ENCODE data around the gene NOP16.
"Not testable (repeated sequence)": the region's sequence is repeated elsewhere in the genome, so short reads cannot be mapped to it uniquely, and the experiment has no call there.

Gene NOP16

DNA sequence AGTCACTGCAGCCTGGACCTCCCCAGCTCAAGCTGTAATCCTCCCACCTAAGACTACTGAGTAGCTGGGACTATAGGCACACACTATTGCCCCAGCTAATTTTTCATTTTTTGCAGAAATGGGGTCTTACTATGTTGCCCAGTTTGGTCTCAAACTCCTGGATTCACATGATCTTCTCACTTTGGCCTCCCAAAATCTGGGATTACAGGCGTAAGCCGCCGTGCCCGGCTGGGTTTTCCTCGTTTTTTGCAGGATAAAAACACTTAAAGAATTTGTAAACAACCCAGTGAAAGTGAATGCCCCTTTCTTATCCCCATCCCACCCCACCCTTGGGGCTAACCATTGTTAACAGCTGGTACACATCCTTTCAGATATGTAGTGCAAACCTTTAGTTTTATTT is 20.2 kb upstream of the NOP16 start:
- DNase-seq = no peak

- DNase-seq = not testable (repeated sequence)
Measured at GRCh38 chr5:176408252-176408573, 19.8 kb upstream of the NOP16 start.

DNA sequence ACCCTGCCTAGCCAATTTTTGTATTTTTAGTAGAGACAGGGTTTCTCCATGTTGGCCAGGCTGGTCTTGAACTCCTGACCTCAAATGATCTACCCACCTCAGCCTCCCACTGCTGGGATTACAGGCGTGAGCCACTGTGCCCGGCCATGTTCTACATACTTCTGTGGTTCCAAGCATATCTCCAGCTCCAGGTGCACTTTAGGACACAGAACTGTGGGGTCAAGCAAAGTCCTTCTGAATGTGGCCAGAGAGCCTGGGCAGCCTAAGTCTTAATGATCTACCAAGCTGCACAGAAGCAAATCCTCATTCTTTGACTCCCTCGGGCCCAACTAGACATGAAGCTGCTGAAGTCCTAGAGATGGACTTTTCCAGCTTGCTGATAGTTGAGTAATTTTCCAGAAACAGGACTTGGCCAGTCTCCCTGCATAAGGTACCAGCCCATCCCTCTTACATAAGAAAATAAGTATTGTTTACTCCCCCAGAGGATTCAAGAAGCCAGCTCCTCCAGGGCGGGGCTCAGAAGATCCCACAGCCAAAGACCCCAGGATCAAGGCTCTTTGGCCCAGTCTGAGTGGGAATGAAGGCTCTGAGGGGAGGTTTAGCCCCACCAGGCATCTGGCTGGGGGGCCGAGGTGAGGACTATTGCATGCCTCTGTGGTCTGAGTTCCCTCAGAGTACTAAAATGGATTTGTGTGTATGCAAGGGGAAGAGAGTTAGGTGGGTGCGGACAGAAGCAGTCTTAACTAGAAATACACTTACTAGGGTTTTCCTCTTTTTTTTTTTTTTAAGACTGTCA is 19.3 kb upstream of the NOP16 start:
- no peak for DNase-seq

GRCh38 chr5:176406436-176407052 is 18.1 kb upstream of the NOP16 start:
- DNase-seq = no peak

- no peak for DNase-seq
Measured at GRCh38 chr5:176405656-176406435, 17.4 kb upstream of the NOP16 start.

DNA sequence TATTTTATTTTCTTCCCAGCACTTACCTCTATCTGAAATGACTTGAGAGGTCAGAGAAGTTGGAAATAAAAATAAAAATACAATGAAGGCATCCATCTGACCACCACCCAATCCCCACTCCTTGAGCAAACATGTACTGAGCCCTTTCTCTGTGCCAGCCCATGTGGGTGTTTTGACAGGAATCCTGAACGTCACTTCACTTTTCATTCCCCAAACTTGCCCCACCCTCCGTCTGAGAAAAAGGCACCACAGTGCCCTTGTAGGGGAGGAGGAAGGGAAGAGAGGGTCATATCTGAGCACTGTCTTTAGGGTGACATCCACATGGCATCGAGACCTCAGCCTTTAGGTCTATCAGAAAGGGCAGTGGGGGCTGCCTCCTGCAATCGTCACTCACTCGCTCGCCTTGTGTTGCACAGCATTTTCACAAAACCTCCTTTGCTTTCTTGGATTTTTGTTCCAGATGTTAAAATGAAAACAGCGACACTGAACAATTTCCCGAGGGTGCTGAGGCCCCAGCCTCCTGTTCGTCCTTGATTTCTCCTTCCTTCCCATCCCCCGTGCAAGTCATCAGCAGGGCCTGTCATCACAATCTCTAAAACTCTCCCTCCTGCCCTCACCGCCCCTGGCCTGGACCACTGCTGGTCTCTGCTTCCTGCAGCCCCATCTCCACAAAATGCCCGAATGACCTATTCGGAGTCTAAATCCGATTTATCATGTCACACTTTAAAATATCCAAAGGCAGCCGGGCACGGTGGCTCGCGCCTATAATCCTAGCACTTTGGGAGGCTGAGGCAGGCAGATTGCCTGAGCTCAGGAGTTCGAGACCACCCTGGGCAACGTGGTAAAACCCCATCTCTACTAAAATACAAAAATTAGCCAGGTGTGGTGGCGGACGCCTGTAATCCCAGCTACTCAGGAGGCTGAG is 13.1 kb upstream of the NOP16 start:
- DNase-seq = no peak

DNA sequence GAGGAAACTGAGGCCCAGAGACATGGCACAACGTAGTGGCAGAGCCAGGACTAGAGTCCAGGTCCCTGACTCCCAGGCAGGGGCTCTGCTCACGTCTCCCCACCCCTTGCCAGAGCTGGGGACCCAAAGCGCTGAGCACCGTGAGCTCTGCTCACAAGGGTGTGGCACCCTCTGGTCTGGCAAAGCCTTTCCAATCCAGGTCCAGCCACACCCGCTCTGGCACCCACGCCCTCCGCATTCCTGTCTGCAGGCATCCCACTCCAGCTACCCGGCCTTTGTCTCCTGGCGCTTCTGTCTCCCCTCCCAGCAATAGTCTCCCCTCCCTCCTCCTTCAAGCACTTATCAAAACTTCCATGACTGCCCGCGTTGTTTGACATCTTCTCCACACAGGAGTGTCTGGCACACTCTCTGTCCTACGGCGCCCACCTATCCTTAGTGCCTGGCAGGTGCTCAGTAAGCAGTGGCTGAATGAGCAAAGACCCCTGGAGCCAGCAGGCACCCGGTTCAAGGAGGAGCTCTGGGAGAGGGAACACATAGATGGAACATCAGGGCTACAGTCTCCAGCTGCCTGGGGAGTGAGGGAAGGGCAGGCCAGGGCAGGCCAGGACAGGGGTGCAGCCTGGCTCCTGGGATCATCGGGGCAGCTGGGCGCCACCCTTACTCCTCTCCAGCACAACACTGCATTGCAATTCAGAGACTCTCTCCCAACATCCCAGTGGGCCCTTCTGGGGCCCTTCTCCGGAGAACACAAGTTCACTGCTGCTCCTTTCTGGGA is 12.2 kb upstream of the NOP16 start:
- no peak for DNase-seq

DNA sequence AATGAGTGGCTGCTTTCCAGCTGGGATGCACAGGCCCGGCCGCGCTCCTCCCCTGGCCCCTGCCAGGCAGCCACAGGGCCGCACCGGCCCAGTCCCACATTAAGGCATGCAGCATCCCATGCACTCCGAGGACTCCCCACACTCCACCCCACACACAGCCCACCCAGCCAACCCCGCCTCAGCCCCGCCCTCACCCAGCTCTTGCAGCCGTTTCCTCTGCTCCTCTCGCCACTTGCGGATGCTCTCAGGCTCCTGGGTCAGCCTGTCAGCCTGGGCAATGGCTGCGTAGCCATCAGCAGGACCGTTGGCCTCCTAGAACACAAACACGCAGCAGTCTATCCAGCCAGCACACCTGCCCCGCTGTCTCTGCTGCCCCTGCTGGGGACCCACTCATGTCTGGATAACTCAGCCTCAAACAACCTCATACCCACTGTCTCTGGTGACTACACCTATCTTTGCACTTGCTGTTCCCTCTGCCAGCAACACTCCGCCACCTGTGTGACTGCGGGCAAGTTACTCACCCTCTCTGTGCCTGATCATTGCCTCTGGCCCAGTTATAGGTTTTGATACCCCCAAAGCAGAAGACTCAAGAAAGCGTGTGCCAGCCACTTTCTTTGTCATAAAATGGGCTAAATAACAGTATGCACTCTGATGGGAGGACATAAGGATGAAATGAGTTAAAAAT is 9.5 kb upstream of the NOP16 start:
- no peak for DNase-seq

GRCh38 chr5:176396330-176396729 is 7.9 kb upstream of the NOP16 start:
- DNase-seq = peak; percentile 13

GRCh38 chr5:176394881-176395675 is 6.7 kb upstream of the NOP16 start:
- no peak for DNase-seq

GRCh38 chr5:176394096-176394495 is 5.7 kb upstream of the NOP16 start:
- no peak for DNase-seq

DNA sequence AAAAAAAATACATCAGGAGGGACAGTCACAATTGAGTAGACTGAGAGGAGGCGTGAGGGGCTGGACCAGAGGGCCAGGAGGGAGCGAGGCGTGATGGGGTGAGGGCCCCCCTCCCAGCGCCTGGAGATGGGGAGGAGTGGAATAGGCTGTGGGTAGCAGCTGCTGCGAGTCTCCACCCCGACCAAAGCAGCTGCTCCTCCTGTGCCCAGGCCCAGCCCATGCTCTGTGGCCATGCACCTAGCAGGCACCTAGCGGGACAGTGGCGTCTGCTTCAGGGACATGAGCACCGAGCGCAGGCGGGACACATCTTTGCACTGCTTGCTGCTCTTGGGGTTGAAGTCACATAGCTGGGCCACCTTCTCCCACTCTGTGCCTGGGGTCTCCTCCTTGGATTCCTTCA is 4.1 kb upstream of the NOP16 start:
- DNase-seq = no peak

DNA sequence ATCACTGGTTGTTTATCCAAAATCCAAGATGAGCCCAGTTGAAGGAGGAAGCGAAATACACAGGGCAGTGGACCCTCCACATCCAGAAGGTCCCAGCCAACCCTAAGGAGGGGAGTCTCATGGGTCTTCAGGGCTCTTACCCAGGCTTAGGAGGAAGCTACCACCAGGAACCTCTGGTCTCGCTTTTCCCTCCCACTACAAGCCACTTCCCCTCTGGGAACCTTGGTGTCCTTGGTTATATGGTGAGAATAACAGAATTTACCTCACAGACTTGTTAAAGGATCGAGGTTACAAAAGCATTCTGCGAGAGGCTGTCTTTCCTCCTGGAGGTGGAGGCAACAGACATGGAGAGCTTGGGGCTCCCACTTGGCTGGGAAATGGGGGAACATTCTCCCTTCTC is 3.6 kb upstream of the NOP16 start:
- no peak for DNase-seq

DNA sequence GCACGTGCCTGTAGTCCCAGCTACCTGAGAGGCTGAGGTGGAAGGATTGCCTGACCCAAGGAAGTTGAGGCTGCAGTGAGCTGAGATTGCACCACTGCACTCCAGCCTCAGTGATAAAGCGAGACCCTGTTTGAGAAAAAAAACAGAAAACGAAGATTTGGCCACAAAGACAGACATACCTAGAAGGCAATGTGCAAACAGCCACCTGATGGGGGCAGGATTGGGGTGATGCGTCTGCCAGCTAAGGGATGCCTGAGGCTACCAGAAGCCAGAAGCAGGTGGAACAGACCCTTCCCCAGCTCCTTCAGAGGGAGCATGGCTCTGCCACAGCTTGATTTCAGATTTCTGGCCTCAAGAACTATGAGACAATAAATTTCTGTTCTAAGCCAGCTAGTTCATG is 3.1 kb upstream of the NOP16 start:
- no peak for DNase-seq

GRCh38 chr5:176389135-176390123 is 1.0 kb upstream of the NOP16 start:
- no peak for DNase-seq

DNA sequence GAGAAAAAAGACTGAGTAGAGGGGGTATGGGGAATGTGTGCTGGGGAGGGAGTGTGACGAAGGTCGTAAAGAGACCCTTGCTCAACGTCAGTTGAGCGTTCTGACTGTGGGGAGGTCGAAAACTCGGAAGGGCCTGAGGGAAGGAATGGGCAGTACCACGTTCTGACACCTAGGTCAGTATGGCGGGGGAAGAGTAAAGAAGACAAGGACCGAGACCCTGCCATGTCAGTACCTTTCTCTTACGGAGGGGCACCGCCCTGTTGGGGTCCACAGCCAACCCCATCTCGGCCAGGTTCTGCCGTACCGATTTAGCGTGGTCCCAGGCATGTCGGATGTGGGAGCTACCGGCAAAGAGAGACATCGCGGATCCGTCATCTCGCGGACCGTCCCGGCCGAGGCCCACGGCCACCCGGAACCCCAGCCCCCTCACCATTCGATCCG is 375 bp downstream of the NOP16 start:
- DNase-seq = no peak

- no peak for DNase-seq
Measured at GRCh38 chr5:176387384-176387925, 943 bp downstream of the NOP16 start.

DNA sequence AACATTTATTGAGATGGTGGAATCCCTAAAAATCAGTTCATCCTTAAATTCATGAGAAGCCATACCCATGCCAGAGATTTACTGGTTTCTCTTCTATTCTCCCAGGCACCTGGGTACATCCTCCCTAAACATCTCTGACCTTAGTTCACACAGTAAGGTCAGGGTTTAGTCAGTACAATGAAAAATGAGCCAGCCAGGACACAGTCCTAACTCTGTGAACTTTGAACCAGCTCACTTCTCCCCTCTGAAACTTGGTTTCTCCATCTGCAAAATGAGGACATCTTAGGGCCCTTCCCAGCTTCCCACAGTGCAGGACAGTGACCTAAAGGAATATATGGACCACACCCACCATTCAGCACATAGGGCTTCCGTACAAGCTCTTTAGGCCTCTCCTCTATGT is 1.9 kb downstream of the NOP16 start:
- DNase-seq = no peak

DNA sequence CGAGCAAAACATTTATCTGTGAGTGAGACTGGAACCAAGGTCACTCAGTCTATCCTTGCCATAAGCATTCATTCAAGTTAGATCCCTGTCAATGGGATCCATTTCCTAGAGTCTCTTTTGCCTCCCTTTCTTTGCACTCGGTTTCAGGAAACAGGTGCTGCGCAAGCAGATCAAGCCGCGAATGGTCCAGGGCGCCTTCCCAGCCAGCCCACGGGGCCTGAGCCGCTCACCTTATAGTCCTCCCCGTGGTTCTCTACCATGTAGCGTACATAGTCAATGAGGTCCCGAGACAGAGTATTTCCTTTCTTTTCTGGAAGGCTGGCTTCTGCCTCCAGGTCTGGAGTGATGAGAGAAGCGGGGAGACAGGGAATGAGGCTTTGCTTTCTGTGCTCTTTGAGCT is 3.4 kb downstream of the NOP16 start:
- no peak for DNase-seq
